Stimulated activated CD8-positive, alpha-beta memory T cell treated with anti-CD3 and anti-CD28 coated beads, Interleukin-4, amount 100 ng/mL, for 48 hours (primary cell): ENCODE measurements around the gene RIPK4.

ENCODE experiments used
- DNase-seq: peaks from one replicate; pipeline ENCODE4 v3.0.0-alpha.2; 2020

Gene RIPK4

DNA sequence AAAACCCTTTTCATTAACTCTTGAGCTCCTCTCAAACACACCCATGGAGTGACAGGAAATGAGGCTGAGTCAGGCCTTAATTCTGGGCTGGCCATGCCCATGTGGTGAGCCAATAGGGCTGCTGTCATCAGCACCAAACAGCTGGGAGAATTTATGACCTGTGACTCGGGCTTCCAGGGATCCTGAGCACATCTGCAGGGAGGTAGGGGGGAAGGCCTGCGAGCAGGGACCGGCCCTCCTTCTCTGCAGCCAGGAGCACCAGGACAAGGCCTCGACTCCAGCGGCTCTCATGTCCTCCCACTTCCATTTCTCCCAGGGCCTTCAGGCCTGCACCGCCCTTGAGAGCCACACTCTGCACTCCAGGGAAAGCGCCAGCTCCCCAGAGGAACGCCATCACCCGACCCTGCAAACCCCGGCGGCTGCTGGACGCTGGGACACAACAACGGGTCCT lies 14.6 kb downstream of the RIPK4 start:
- DNase-seq = no peak

GRCh38 chr21:41751611-41752011 lies 15.2 kb downstream of the RIPK4 start:
- no peak for DNase-seq

DNA sequence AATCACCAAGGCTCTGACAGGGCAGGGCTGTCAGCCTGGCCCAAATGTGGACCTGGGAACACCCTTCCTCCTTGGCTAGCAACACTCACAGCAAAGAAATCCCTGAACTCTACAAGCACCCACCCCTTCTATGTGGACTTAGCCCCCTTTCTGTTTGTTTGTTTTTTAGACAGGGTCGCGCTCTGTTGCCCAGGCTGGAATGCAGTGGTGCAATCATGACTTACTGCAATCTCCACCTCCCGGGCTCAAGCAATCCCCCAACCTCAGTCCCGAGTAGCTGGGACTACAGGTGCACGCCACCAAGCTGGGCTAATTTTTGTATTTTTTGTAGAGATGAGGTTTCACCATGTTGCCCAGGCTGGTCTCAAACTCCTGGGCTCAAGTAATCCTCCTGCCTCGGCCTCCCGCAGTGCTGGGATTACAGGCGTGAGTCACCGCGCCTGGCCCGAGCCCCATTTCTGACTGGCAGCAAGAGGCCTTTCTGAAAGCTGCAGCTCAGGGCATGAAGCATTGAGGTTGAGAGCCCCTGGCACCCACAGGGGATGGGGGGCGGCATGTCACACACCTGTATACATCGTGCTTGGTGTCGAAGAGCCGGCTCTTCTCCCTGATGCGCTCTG lies 16.2 kb downstream of the RIPK4 start:
- DNase-seq = no peak

DNA sequence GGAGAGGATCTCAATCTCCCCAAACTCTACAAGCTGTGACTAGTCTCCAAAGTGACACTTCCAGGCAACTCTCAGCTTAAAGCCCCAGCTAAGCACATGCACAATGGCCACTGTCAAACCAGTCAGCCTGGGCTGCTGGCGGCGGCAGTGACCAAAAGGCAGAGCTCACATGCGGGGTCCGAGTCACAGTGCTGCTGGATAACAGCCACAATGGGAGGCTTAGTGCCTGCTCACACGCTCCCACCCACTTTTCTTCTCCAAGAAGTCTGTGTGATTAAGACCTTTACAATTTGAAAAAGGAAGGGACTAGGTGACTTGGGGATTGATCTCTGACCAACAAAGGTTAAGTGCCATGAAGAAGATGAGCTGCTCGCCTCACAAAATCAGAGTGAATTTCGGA lies 16.8 kb downstream of the RIPK4 start:
- DNase-seq = no peak

GRCh38 chr21:41749286-41749685 lies 17.6 kb downstream of the RIPK4 start:
- no peak for DNase-seq

GRCh38 chr21:41747943-41748738 lies 18.7 kb downstream of the RIPK4 start:
- DNase-seq = no peak

- DNase-seq = no peak
Measured at GRCh38 chr21:41746744-41747006, 20.2 kb downstream of the RIPK4 start.

GRCh38 chr21:41745971-41746743 lies 20.7 kb downstream of the RIPK4 start:
- no peak for DNase-seq

- no peak for DNase-seq
Measured at GRCh38 chr21:41745026-41745820, 21.6 kb downstream of the RIPK4 start.

DNA sequence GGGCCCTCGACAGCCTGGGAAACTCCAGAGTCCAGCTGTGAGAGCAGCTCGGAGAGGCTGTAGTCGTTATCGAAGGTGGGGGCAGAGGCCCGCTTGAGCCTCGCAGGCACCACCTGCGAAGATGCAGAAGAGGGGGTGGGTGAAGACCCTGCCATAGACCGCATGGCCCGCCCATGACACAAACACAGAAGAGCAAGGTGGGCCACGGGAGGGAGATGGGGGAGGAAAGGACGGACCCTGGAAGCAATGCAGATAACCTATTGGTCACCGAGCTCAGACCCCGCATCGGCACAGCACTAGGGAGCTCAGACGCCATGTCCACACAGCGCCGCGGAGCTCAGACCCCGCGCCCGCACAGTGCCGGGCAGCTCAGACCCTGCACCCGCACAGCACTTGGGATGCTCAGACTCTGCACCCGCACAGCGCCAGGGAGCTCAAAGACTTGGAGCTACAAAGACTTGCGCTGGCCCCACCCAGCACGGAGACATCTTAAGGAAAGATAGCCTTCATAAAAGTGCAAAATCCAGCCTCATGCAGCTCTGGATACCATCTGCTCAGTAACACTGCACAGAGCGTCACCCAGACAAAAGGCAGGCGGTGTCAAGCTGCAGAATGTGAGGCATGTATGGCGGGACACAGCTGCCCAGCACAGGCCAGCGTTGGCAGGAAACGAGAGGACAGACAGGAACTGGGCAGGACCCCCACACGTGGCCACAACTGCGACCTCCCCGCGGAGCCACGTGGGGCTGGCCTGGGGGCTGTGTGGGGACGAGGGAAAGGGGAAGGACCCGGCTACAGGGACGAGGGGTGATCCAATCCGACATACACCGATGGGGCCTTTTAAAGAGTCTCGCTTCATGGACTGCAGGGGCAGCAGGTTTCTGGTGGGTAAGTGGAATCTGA lies 22.6 kb downstream of the RIPK4 start:
- no peak for DNase-seq

GRCh38 chr21:41743321-41744027 lies 23.4 kb downstream of the RIPK4 start:
- no peak for DNase-seq

DNA sequence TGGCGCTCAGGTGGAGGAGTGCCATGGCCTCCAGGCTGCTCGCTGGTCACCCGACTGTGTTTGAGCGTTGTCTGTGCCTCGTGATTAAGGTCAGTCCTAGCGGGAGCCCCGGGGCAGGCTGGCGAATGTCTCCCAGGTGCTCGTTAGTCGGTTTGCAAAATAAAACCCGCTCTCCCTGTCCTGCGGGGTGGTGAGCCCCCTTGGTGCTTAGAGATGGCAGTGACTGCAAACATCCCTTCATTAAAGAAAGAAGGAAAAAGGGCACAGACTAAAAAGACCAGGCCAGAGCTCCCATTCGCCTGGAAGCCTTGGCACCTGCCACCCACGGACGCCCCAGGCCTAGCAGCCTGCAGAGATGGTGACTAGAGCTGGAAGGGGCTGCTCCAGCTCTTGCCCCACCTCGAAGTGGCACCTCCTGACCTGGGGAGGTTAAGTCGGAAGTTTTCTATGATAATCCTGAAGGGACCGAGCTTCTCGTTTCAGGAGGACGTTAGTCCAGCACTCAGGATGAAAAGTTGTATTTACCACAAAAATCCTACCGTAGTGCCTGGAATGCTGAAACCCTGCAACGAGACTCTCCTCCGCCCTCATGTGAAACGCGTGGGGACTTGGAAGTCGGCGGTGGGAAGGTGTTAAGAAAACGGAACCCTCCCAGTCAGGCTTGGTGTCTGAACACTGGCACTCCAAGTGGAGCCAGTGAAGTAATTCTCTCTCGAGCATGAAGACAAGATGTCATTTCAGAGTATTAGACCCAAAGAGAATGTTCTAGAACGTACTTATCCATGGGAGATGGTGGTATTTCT lies 24.6 kb downstream of the RIPK4 start:
- no peak for DNase-seq

DNA sequence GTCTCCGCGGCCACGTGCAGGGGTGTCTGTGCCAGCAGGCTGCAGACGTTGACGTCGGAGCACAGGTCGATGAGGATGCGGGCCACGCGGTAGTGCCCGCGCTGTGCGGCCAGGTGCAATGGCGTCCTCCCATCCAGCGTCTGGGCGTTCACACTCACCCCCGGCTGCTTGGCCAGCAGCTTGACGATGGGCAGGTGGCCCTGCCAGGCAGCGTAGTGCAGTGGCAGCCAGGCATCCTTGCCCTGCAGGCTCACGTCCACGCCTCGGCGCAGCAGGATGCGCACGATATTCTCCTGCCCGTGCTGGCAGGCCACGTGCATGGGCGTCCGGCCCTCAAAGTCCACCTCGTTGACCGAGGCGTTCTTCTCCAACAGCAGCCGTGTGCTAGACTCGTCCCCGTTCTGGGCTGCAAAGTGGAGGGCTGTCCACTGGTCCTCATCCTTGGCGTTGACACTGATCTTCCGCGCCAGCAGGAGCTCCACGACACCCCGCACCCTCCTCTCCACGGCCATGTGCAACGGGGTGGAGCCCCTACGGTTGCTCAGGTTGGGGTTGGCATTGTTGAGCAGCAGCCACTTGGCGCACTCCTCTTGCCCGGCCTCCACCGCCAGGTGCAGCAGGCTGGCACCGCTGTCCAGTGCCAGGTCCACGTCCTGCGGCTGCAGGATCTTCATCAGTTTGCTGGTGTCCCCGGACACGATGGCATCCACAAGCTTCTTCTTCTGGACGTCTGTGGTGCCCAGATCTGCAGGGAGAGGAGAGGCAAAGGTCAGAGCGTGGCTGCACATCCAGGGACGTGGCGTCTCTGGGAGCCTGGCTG lies 25.4 kb downstream of the RIPK4 start:
- DNase-seq = no peak

DNA sequence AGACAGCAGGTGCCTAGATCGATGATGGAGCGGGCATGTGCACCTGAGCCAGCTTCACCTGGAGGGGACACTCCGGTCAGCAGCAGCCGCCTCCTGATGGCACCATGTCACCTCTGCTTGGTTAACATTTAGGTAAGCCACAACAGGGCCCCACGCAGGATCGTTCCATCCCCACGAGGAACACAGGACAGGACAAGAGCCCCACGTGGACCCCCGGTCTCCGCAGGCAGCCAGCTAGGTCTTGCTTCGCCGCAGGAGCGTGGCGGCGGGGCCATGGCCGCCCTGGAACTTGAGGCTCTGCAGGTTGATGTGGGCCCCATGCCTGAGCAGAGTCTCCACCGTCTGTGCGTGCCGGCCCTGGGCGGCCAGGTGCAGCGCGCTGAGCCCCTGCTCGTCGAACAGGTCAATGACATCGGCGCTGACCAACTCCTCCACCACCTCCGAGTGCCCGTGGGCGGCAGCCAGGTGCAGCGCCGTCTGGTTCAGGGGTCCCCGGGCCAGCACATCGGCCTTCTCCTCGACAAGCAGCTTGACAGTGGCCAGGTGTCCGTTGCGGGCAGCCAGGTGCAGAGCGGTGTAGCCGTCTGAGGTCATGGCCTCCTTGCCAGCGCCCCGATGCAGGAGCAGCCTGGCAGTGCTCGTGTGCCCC lies 26.1 kb downstream of the RIPK4 start:
- DNase-seq = no peak

GRCh38 chr21:41739936-41740335 lies 26.9 kb downstream of the RIPK4 start:
- DNase-seq = no peak

DNA sequence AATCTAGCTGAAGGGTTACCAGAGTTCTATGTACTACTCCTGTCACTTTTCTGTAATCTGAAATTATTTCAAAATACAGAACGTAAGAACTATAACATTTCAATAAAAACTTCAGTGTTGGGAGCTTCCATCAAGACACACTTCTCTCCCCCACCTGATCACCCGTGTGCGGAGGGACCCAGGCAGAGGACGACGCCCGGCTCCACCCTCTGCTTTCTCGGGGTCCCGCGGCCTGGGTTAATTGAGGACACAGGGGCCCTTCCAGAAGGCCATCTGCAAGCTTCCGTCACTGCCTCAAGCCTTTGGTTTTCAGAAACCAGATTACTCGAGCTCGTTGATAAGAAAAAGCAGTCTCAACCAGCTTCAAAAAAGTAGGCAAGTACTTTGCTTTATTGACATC lies 27.8 kb downstream of the RIPK4 start:
- DNase-seq = no peak

- no peak for DNase-seq
Measured at GRCh38 chr21:41737651-41738324, 29.1 kb downstream of the RIPK4 start.

DNA sequence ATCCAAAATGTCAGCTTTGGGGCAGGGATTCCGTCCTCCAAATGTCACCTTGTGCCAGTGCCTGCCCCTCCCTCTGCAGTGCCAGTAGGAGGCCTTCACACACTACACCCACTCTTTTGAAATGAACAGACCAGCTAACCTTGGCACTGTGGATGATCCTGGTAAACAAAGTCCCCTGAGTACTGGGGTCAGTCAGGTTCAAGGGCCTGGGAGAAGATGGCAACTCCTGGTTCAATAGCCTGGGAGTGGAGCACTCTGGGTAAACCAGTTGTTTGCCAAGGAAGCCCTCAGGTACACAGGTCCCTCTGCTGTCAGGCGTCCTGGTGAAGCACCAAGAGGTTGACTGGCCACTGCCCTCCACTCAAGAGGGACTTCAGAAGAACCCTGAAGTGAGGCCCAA lies 30.4 kb downstream of the RIPK4 start:
- DNase-seq = no peak
